Skeletal muscle cell (primary cell): ENCODE data around the gene RBM25.
"Not testable (repeated sequence)": the region's sequence is repeated elsewhere in the genome, so short reads cannot be mapped to it uniquely, and the experiment has no call there.

Experiments used
- DNase-seq: peaks from one replicate; pipeline ENCODE4 v3.0.0-alpha.2; 2010; ENCODE audit warnings: low read depth
- H3K4me3 ChIP-seq: 2 replicates; pipeline ENCODE4 v1.5.1; 2011; ENCODE audit warnings: low read depth, mild to moderate bottlenecking, control low read depth, low read length, moderate library complexity

The RBM25 gene

DNA sequence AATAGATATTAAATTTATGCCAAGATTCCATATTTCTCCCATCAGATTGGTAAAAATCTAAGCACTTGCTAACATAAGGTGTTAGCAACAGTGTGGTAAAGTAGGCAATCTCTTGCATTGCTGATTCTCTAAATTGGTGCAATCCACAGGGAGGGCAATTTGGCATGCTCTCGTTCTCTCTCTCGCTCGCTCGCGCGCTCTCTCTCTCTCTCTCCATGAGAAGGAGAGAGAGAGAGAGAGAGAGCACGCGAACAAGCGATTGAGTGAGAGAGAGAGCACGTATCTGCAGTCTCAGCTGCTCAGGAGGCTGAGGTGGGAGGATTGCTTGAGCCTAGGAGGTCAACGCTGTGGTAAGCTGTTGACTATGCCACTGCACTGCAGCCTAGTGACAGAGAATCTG lies 103.9 kb downstream of the RBM25 start:
- no peak overlapping the region for H3K4me3 ChIP-seq
- DNase-seq, result no peak

GRCh38 chr14:73166399-73166798 lies 108.1 kb downstream of the RBM25 start:
- DNase-seq, result no peak
- no peak overlapping the region for H3K4me3 ChIP-seq

DNA sequence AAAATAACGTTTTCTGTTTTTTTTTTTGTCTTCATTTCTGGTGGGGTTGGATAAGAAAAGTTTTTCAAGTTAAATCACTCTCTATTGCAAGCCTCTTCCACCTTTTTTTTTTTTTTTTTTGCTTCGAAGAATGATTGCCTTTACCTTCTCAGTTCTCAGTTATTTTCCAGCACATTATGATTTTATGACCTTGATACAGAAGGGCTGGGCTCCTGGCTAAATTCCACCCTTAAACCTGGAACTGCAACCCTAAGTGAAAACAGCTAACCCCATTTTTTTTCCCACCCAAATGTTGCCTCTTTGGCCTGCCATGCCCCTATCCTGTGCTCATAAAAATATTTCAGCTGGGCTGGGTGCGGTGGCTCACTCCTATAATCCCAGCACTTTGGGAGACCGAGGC lies 109.4 kb downstream of the RBM25 start:
- H3K4me3 ChIP-seq, result no peak overlapping the region
- DNase-seq, result no peak

DNA sequence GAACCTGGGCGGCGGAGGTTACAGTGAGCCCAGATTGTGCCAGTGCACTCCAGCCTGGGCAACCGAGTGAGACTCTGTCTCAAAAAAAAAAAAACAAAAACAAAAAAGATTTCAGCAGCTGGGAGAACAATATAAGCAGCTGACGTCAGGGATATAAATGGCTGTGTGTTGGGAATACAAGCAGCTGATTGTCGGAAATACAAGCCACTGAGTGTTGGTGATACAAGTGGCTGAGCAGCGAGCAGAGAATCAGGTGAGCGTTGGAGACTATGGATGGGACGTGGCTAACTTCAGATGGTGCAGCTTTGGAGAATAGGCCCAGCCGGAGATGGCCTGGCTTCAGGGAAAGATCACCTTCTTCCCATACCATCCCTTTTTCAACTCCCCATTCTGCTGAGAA lies 109.9 kb downstream of the RBM25 start:
- no peak overlapping the region for H3K4me3 ChIP-seq
- no peak for DNase-seq

GRCh38 chr14:73168691-73169090 lies 110.4 kb downstream of the RBM25 start:
- H3K4me3 ChIP-seq, result no peak overlapping the region
- DNase-seq, result no peak

- not testable (repeated sequence) for DNase-seq, H3K4me3 ChIP-seq
Measured at GRCh38 chr14:73169855-73170254, 111.5 kb downstream of the RBM25 start.

- H3K4me3 ChIP-seq, result no peak overlapping the region
- DNase-seq, result no peak
Measured at GRCh38 chr14:73170686-73171085, 112.4 kb downstream of the RBM25 start.

GRCh38 chr14:73172500-73172899 lies 114.2 kb downstream of the RBM25 start:
- no peak for DNase-seq
- no peak overlapping the region for H3K4me3 ChIP-seq

GRCh38 chr14:73173092-73173735 lies 114.9 kb downstream of the RBM25 start:
- H3K4me3 ChIP-seq, result no peak overlapping the region
- no peak for DNase-seq
